ENCODE results near the gene ANK2. TPM values are rescaled to one million over a fixed set of nuclear protein-coding genes. Genes with fewer than 3 reads are reported as not detected.
A peak's percentile ranks its signal among the peaks of the same experiment; 100 is the strongest.

Gene ANK2
- total RNA-seq, 6 experiments from 2014 or later = 1.4 to 9.0 (median 2.3) TPM

GRCh38 chr4:113292371-113293042 is 243.1 kb downstream of the ANK2 start:
- no peaks in the 10 kb centered on the region for H3K27me3 Mint-ChIP-seq (ENCODE audit: insufficient read depth)
- H3K4me1 Mint-ChIP-seq (ENCODE audit: low read depth) = peaks cover 24% of the 10 kb centered on the region
- TF ChIP-seq CTCF (IDR thresholded peaks at IDR 0.05) = no peak
- H3K4me3 Mint-ChIP-seq = peak overlapping the region; percentile 86
- no peaks in the 10 kb centered on the region for H3K9me3 Mint-ChIP-seq
- no peaks in the 10 kb centered on the region for H3K36me3 Mint-ChIP-seq (ENCODE audit: low read depth)
- peak overlapping the region; percentile 40; the same call in 1 of the 2 replicates for H3K27ac Mint-ChIP-seq
- DNase-seq = no peak

GRCh38 chr4:113293043-113293560 is 243.6 kb downstream of the ANK2 start:
- peaks cover 24% of the 10 kb centered on the region for H3K4me1 Mint-ChIP-seq (ENCODE audit: low read depth)
- H3K4me3 Mint-ChIP-seq = peak overlapping the region; percentile 86
- H3K36me3 Mint-ChIP-seq (ENCODE audit: low read depth) = no peaks in the 10 kb centered on the region
- no peaks in the 10 kb centered on the region for H3K27me3 Mint-ChIP-seq (ENCODE audit: insufficient read depth)
- no peaks in the 10 kb centered on the region for H3K9me3 Mint-ChIP-seq
- peak overlapping the region; percentile 69; the same call in 1 of the 2 replicates for H3K27ac Mint-ChIP-seq
- peak; percentile 47 for DNase-seq
- TF ChIP-seq CTCF (IDR thresholded peaks at IDR 0.05) = no peak

GRCh38 chr4:113293674-113294073 is 244.2 kb downstream of the ANK2 start:
- DNase-seq = peak; percentile 37
- H3K4me1 Mint-ChIP-seq (ENCODE audit: low read depth) = peaks cover 24% of the 10 kb centered on the region
- H3K36me3 Mint-ChIP-seq (ENCODE audit: low read depth) = no peaks in the 10 kb centered on the region
- peak overlapping the region; percentile 86 for H3K4me3 Mint-ChIP-seq
- no peak overlapping the region; the same call in 1 of the 2 replicates for H3K27ac Mint-ChIP-seq
- TF ChIP-seq CTCF (IDR thresholded peaks at IDR 0.05) = peak; percentile 65; the same call in 1 of the 2 replicates
- no peaks in the 10 kb centered on the region for H3K27me3 Mint-ChIP-seq (ENCODE audit: insufficient read depth)
- no peaks in the 10 kb centered on the region for H3K9me3 Mint-ChIP-seq

GRCh38 chr4:113294908-113295307 is 245.5 kb downstream of the ANK2 start:
- peak; percentile 37; the same call in 1 of the 2 replicates for TF ChIP-seq CTCF (IDR thresholded peaks at IDR 0.05)
- Mint-ChIP-seq H3K4me3 (no peak overlapping the region), H3K27ac (no peak overlapping the region), H3K36me3 (ENCODE audit: low read depth) (no peaks in the 10 kb centered on the region), H3K9me3 (no peaks in the 10 kb centered on the region), H3K27me3 (ENCODE audit: insufficient read depth) (no peaks in the 10 kb centered on the region), H3K4me1 (ENCODE audit: low read depth) (peaks cover 24% of the 10 kb centered on the region)
- no peak for DNase-seq

- no peak for TF ChIP-seq CTCF (IDR thresholded peaks at IDR 0.05)
- no peaks in the 10 kb centered on the region for H3K36me3 Mint-ChIP-seq (ENCODE audit: low read depth)
- H3K4me1 Mint-ChIP-seq (ENCODE audit: low read depth) = no peaks in the 10 kb centered on the region
- no peak overlapping the region for H3K4me3 Mint-ChIP-seq
- H3K27me3 Mint-ChIP-seq (ENCODE audit: insufficient read depth) = no peaks in the 10 kb centered on the region
- DNase-seq = peak; percentile 33
- no peaks in the 10 kb centered on the region for H3K9me3 Mint-ChIP-seq
- peak overlapping the region; percentile 8; the same call in 1 of the 2 replicates for H3K27ac Mint-ChIP-seq
Observed at GRCh38 chr4:113300471-113300928, 251.0 kb downstream of the ANK2 start.
